Astrocyte (in vitro differentiated cells and primary cell): Measurements from ENCODE around the gene FN3KRP. TPM values are rescaled to one million over a fixed set of nuclear protein-coding genes. Genes with fewer than 3 reads are reported as not detected.

Experiments used
- DNase-seq: peaks from one replicate; pipeline ENCODE4 v3.0.0-alpha.2; 2010; ENCODE audit warnings: low read depth
- FAIRE-seq: peaks from 2 replicates; lab custom pipeline; 2011; peaks lifted over from hg19 to GRCh38; lab: Jason Lieb, UNC
- H2AFZ ChIP-seq: 2 replicates; pipeline ENCODE4 v1.6.0; 2012; ENCODE audit warnings: low read depth, low read length, inconsistent platforms
- H3K27ac ChIP-seq: 2 replicates; pipeline ENCODE4 v1.5.1; 2011; ENCODE audit warnings: low read depth, low read length, inconsistent platforms
- H3K27me3 ChIP-seq: 2 replicates; pipeline ENCODE4 v1.6.0; 2011; ENCODE audit warnings: low read length, inconsistent platforms; ENCODE audit not compliant: insufficient read depth
- H3K36me3 ChIP-seq: 2 replicates; pipeline ENCODE4 v1.5.1; 2011; ENCODE audit warnings: low read length, inconsistent platforms; ENCODE audit not compliant: insufficient read depth
- H3K4me1 ChIP-seq: 2 replicates; pipeline ENCODE4 v1.5.1; 2011; ENCODE audit warnings: low read length, inconsistent platforms; ENCODE audit not compliant: insufficient read depth
- H3K4me2 ChIP-seq: 2 replicates; pipeline ENCODE4 v1.6.0; 2012; ENCODE audit warnings: low read length, inconsistent platforms
- H3K4me3 ChIP-seq: 2 replicates; pipeline ENCODE4 v1.5.1; 2011; ENCODE audit warnings: low read depth, mild to moderate bottlenecking, low read length, inconsistent platforms; ENCODE audit not compliant: insufficient read depth
- H3K79me2 ChIP-seq: 2 replicates; pipeline ENCODE4 v1.6.0; 2012; ENCODE audit warnings: mild to moderate bottlenecking, low read length, inconsistent platforms; ENCODE audit not compliant: insufficient read depth
- H3K9ac ChIP-seq: 2 replicates; pipeline ENCODE4 v1.6.0; 2012; ENCODE audit warnings: mild to moderate bottlenecking, low read length, inconsistent platforms
- H3K9me3 ChIP-seq: 2 replicates; pipeline ENCODE4 v1.5.1; 2012; ENCODE audit warnings: low read depth, mild to moderate bottlenecking, low read length, inconsistent platforms; ENCODE audit not compliant: insufficient read depth
- H4K20me1 ChIP-seq: 2 replicates; pipeline ENCODE4 v1.6.0; 2012; ENCODE audit warnings: low read length, inconsistent platforms; ENCODE audit not compliant: insufficient read depth
- H3K27ac Mint-ChIP-seq: one replicate; pipeline ENCODE4 v1.8.0; 2021; ENCODE audit warnings: mild to moderate bottlenecking, mixed read lengths; ENCODE audit not compliant: unreplicated experiment
- H3K27me3 Mint-ChIP-seq: one replicate; pipeline ENCODE4 v1.8.0; 2021; ENCODE audit warnings: low read depth, mixed read lengths; ENCODE audit not compliant: unreplicated experiment
- H3K36me3 Mint-ChIP-seq: one replicate; pipeline ENCODE4 v1.8.0; 2021; ENCODE audit warnings: low read depth, mixed read lengths; ENCODE audit not compliant: unreplicated experiment
- H3K4me1 Mint-ChIP-seq: one replicate; pipeline ENCODE4 v1.8.0; 2021; ENCODE audit warnings: low read depth, mixed read lengths; ENCODE audit not compliant: unreplicated experiment
- H3K4me3 Mint-ChIP-seq: one replicate; pipeline ENCODE4 v1.8.0; 2021; ENCODE audit warnings: mild to moderate bottlenecking, moderate library complexity, mixed read lengths; ENCODE audit not compliant: unreplicated experiment
- H3K9me3 Mint-ChIP-seq: one replicate; pipeline ENCODE4 v1.8.0; 2021; ENCODE audit warnings: mild to moderate bottlenecking, mixed read lengths; ENCODE audit not compliant: unreplicated experiment
- EZH2 ChIP-seq: IDR thresholded peaks from 2 replicates; pipeline ENCODE4 v1.6.1; 2012; ENCODE audit warnings: mild to moderate bottlenecking, low read length, inconsistent platforms; ENCODE audit not compliant: insufficient read depth
- total RNA-seq: library from RNA; stranded (reverse); gene quantifications from 2 replicates; pipeline ENCODE4 v1.2.1, GENCODE V29; 2021
- TF ChIP-seq, protein P1 (sequence below): IDR thresholded peaks from 2 replicates; pipeline ENCODE4 v1.5.1; 2011; ENCODE audit warnings: low read depth, mild to moderate bottlenecking, inconsistent platforms, low read length, moderate library complexity; ENCODE audit not compliant: insufficient read depth

FN3KRP gene
- total RNA-seq, 1 donor from 2014 or later = 14.8 TPM

DNA sequence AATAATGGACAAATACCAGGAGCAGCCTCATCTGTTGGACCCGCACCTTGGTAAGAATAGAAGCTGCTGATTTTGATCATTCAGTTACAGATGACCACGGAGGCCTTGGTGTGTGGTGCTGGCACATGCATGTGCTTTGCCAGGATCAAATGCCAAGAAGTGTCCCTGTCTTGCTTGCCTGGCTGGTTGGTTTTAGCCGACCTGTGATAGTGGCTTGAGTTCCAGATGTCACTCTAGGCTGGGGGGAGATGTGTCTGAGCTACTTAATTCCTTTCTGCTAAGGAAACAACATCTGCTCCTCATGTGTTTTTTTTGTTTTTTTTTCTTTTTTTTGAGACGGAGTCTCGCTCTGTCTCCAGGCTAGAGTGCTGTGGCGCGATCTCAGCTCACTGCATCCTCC, 39.7 kb downstream of the FN3KRP start:
- H3K79me2 ChIP-seq = peaks cover 47% of the 10 kb centered on the region
- H3K27ac ChIP-seq = no peak overlapping the region
- Mint-ChIP-seq H3K4me1 (no peaks in the 10 kb centered on the region), H3K4me3 (no peak overlapping the region), H3K36me3 (peaks cover 4% of the 10 kb centered on the region), H3K27me3 (no peaks in the 10 kb centered on the region), H3K9me3 (no peaks in the 10 kb centered on the region), H3K27ac (no peak overlapping the region)
- DNase-seq (no peak), FAIRE-seq (no peak)
- no peaks in the 10 kb centered on the region for H3K27me3 ChIP-seq
- no peak for TF ChIP-seq EZH2
- TF ChIP-seq, protein P1, sequence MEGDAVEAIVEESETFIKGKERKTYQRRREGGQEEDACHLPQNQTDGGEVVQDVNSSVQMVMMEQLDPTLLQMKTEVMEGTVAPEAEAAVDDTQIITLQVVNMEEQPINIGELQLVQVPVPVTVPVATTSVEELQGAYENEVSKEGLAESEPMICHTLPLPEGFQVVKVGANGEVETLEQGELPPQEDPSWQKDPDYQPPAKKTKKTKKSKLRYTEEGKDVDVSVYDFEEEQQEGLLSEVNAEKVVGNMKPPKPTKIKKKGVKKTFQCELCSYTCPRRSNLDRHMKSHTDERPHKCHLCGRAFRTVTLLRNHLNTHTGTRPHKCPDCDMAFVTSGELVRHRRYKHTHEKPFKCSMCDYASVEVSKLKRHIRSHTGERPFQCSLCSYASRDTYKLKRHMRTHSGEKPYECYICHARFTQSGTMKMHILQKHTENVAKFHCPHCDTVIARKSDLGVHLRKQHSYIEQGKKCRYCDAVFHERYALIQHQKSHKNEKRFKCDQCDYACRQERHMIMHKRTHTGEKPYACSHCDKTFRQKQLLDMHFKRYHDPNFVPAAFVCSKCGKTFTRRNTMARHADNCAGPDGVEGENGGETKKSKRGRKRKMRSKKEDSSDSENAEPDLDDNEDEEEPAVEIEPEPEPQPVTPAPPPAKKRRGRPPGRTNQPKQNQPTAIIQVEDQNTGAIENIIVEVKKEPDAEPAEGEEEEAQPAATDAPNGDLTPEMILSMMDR = no peak
- no peak overlapping the region for H3K9ac ChIP-seq
- H3K9me3 ChIP-seq = no peaks in the 10 kb centered on the region
- H3K36me3 ChIP-seq = peaks cover 2% of the 10 kb centered on the region
- no peak overlapping the region for H2AFZ ChIP-seq
- H3K4me1 ChIP-seq = peaks cover 6% of the 10 kb centered on the region
- H3K4me3 ChIP-seq = no peak overlapping the region
- no peak overlapping the region for H3K4me2 ChIP-seq
- peaks cover 31% of the 10 kb centered on the region for H4K20me1 ChIP-seq

GRCh38 chr17:82765371-82765770, 48.9 kb downstream of the FN3KRP start:
- no peak overlapping the region for H2AFZ ChIP-seq
- peaks cover 16% of the 10 kb centered on the region for H3K36me3 Mint-ChIP-seq
- H3K9me3 Mint-ChIP-seq = no peaks in the 10 kb centered on the region
- peak overlapping the region; percentile 10 for H3K27ac Mint-ChIP-seq
- H3K27ac ChIP-seq = no peak overlapping the region
- TF ChIP-seq EZH2 = no peak
- TF ChIP-seq, protein P1 = no peak
- no peaks in the 10 kb centered on the region for H3K4me1 Mint-ChIP-seq
- H3K4me3 Mint-ChIP-seq = no peak overlapping the region
- no peaks in the 10 kb centered on the region for H3K4me1 ChIP-seq
- peaks cover 9% of the 10 kb centered on the region for H3K36me3 ChIP-seq
- H4K20me1 ChIP-seq = peaks cover 7% of the 10 kb centered on the region
- DNase-seq (no peak), FAIRE-seq (no peak)
- H3K9me3 ChIP-seq = no peaks in the 10 kb centered on the region
- no peak overlapping the region for H3K4me2 ChIP-seq
- H3K27me3 ChIP-seq = no peaks in the 10 kb centered on the region
- H3K79me2 ChIP-seq = peaks cover 9% of the 10 kb centered on the region
- no peaks in the 10 kb centered on the region for H3K27me3 Mint-ChIP-seq
- H3K4me3 ChIP-seq = no peak overlapping the region
- no peak overlapping the region for H3K9ac ChIP-seq

DNA sequence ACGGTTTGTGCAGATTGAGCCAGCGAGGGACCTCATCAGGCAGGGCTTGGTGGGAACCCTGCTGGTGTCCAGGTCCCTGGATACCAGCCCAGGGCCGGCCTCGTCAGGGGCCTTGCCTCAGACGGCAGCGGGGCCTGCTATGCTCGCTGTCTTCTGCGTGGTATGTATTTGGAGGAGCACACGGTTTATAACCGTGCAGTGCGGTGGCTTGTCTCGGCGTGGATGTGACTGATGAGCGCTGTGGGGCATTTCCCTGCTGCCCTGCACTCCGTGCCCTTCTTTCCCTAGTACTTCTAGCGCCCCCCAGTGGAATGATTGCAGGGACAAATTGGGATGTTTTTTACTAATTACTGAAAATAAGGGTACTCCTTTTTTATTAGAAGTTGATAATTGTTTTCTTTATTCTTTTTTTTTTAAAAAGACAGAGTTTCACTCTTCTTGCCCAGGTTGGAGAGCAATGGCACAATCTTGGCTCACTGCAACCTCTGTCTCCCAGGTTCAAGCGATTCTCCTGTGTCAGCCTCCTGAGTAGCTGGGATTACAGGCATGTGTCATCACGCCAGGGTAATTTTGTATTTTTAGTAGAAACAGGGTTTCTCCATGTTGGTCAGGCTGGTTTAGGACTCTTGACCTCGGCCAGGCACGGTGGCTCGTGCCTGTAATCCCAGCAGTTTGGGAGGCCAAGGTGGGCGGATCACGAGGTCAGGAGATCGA, 50.7 kb downstream of the FN3KRP start:
- FAIRE-seq (no peak), DNase-seq (no peak)
- H3K27ac Mint-ChIP-seq = no peak overlapping the region
- peaks cover 16% of the 10 kb centered on the region for H3K36me3 Mint-ChIP-seq
- H3K27me3 ChIP-seq = no peaks in the 10 kb centered on the region
- no peaks in the 10 kb centered on the region for H3K9me3 ChIP-seq
- H3K4me2 ChIP-seq = no peak overlapping the region
- H3K4me3 Mint-ChIP-seq = no peak overlapping the region
- H2AFZ ChIP-seq = no peak overlapping the region
- H3K4me1 ChIP-seq = no peaks in the 10 kb centered on the region
- peaks cover 3% of the 10 kb centered on the region for H3K4me1 Mint-ChIP-seq
- H4K20me1 ChIP-seq = peaks cover 7% of the 10 kb centered on the region
- TF ChIP-seq, protein P1 = peak; percentile 56
- no peak for TF ChIP-seq EZH2
- peaks cover 9% of the 10 kb centered on the region for H3K36me3 ChIP-seq
- H3K9me3 Mint-ChIP-seq = no peaks in the 10 kb centered on the region
- no peak overlapping the region for H3K27ac ChIP-seq
- no peaks in the 10 kb centered on the region for H3K27me3 Mint-ChIP-seq
- H3K9ac ChIP-seq = no peak overlapping the region
- no peak overlapping the region for H3K4me3 ChIP-seq
- peaks cover 5% of the 10 kb centered on the region for H3K79me2 ChIP-seq
